Measurements from ENCODE around the gene SHB. TPM values are rescaled to one million over a fixed set of nuclear protein-coding genes. Genes with fewer than 3 reads are reported as not detected.

The SHB gene
- polyA plus RNA-seq, 2 of the 4 experiments (the other 2 are of a cell fraction) = 15.4 to 22.0 TPM

DNA sequence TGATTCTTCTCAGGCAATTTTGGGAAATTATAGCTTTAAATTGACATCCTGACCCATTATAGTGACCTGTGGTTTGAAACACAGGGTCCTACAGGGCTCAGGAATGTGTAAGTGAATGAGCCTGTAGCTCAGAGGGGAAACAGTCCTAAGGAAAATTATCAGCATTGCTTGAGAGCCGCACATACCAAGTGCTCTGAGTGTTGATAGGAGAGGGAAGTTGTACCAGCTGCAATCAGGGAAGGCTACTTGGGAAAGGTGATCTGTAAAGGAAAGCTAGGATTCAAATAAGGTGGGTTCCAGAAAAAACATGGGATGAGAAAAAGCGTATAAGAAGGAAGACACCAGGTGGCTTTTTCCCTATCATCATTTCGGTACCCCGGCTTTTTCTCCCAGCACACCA, 160.7 kb downstream of the SHB start:
- FAIRE-seq (no peak), ATAC-seq (no peak), DNase-seq (ENCODE audit: low read depth in 1 of 2, low spot score in 1 of 2) (no peak)
- Histone ChIP-seq H3K27ac (peak overlapping the region; percentile 26 to 59; a peak in 4 of 6 replicates), H3K4me2 (peak overlapping the region; percentile 53; the same call in 2 of the 3 replicates), H3K4me3 (no peak overlapping the region), H3K9me3 (no peaks in the 10 kb centered on the region), H3K4me1 (peaks cover 26% of the 10 kb centered on the region)
- no peak for TF ChIP-seq NFE2L2 (conservative IDR thresholded peaks at IDR 0.05; ENCODE audit: low read length)
- no peak for TF ChIP-seq ESRRA (IDR thresholded peaks at IDR 0.05; ENCODE audit: borderline replicate concordance, low read length)
- TF ChIP-seq NPAS2 (CRISPR knock-in tag; IDR thresholded peaks at IDR 0.05; ENCODE audit: borderline replicate concordance) = no peak
- TF ChIP-seq CBX8 (IDR thresholded peaks at IDR 0.05) = no peak
- TF ChIP-seq, protein P1, sequence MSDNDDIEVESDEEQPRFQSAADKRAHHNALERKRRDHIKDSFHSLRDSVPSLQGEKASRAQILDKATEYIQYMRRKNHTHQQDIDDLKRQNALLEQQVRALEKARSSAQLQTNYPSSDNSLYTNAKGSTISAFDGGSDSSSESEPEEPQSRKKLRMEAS (IDR thresholded peaks at IDR 0.05) = no peak
- TF ChIP-seq CHD2 (IDR thresholded peaks at IDR 0.05; ENCODE audit: low read length, partially characterized antibody) = no peak
- TF ChIP-seq BCL3 (IDR thresholded peaks at IDR 0.05) = no peak
- TF ChIP-seq JUNB (IDR thresholded peaks at IDR 0.05) = no peak
- TF ChIP-seq JUN (IDR thresholded peaks at IDR 0.05) = no peak
- ChIA-PET POLR2A (interaction anchor here (1.0 to 1.2 kb wide), 2 partner anchors 100 to 139 kb away, joined by 3 to 4 read pairs; no protein-coding TSS in a partner anchor), CTCF (interaction anchor here (0.7 to 4.4 kb wide), 7 partner anchors 9 to 455 kb away, joined by 3 to 18 read pairs (median 3); no protein-coding TSS in a partner anchor)
- 87% methylated on average over 4 of the region's 4 CpGs for WGBS (ENCODE audit: missing lambda C conversion rate)

GRCh38 chr9:37906312-37907239, 162.5 kb downstream of the SHB start:
- FAIRE-seq (no peak), DNase-seq (ENCODE audit: low read depth in 1 of 2, low spot score in 1 of 2) (no peak), ATAC-seq (no peak)
- H3K4me2 ChIP-seq = no peak overlapping the region
- TF ChIP-seq, protein P2, sequence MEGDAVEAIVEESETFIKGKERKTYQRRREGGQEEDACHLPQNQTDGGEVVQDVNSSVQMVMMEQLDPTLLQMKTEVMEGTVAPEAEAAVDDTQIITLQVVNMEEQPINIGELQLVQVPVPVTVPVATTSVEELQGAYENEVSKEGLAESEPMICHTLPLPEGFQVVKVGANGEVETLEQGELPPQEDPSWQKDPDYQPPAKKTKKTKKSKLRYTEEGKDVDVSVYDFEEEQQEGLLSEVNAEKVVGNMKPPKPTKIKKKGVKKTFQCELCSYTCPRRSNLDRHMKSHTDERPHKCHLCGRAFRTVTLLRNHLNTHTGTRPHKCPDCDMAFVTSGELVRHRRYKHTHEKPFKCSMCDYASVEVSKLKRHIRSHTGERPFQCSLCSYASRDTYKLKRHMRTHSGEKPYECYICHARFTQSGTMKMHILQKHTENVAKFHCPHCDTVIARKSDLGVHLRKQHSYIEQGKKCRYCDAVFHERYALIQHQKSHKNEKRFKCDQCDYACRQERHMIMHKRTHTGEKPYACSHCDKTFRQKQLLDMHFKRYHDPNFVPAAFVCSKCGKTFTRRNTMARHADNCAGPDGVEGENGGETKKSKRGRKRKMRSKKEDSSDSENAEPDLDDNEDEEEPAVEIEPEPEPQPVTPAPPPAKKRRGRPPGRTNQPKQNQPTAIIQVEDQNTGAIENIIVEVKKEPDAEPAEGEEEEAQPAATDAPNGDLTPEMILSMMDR (IDR thresholded peaks at IDR 0.05) = no peak
- TF ChIP-seq MYC (IDR thresholded peaks at IDR 0.05; ENCODE audit: borderline replicate concordance, low read length) (no peak), REST (IDR thresholded peaks at IDR 0.05) (no peak), NFE2L2 (conservative IDR thresholded peaks at IDR 0.05; ENCODE audit: low read length) (no peak), POLR2A (IDR thresholded peaks at IDR 0.05; ENCODE audit: low read length) (no peak), PBX3 (IDR thresholded peaks at IDR 0.05) (no peak), ESRRA (IDR thresholded peaks at IDR 0.05; ENCODE audit: borderline replicate concordance, low read length) (no peak), NR3C1 (IDR thresholded peaks at IDR 0.05) (no peak), HEYL (CRISPR knock-in tag; IDR thresholded peaks at IDR 0.05) (no peak), NPAS2 (CRISPR knock-in tag; IDR thresholded peaks at IDR 0.05; ENCODE audit: borderline replicate concordance) (no peak), RARB (CRISPR knock-in tag; IDR thresholded peaks at IDR 0.05) (no peak), ZC3H11A (IDR thresholded peaks at IDR 0.05) (no peak), HDAC2 (IDR thresholded peaks at IDR 0.05) (no peak), CHD2 (IDR thresholded peaks at IDR 0.05; ENCODE audit: low read length, partially characterized antibody) (no peak)
- TF ChIP-seq, protein P3, sequence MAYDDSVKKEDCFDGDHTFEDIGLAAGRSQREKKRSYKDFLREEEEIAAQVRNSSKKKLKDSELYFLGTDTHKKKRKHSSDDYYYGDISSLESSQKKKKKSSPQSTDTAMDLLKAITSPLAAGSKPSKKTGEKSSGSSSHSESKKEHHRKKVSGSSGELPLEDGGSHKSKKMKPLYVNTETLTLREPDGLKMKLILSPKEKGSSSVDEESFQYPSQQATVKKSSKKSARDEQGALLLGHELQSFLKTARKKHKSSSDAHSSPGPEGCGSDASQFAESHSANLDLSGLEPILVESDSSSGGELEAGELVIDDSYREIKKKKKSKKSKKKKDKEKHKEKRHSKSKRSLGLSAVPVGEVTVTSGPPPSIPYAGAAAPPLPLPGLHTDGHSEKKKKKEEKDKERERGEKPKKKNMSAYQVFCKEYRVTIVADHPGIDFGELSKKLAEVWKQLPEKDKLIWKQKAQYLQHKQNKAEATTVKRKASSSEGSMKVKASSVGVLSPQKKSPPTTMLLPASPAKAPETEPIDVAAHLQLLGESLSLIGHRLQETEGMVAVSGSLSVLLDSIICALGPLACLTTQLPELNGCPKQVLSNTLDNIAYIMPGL (CRISPR knock-in tag; IDR thresholded peaks at IDR 0.05; ENCODE audit: borderline replicate concordance) = no peak
- TF ChIP-seq, protein P1 (IDR thresholded peaks at IDR 0.05) = no peak
- TF ChIP-seq, protein P4, sequence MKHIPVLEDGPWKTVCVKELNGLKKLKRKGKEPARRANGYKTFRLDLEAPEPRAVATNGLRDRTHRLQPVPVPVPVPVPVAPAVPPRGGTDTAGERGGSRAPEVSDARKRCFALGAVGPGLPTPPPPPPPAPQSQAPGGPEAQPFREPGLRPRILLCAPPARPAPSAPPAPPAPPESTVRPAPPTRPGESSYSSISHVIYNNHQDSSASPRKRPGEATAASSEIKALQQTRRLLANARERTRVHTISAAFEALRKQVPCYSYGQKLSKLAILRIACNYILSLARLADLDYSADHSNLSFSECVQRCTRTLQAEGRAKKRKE (CRISPR knock-in tag; IDR thresholded peaks at IDR 0.05; ENCODE audit: low read depth) = no peak
- 91% methylated on average over 11 of the region's 11 CpGs for WGBS (ENCODE audit: missing lambda C conversion rate)
- POLR2A ChIA-PET = no interaction called here
- peak overlapping the region; percentile 18 to 23; a peak in 2 of 6 replicates for H3K27ac ChIP-seq
- no peak overlapping the region for H3K4me3 ChIP-seq
- H3K9me3 ChIP-seq = no peaks in the 10 kb centered on the region
- peaks cover 37% of the 10 kb centered on the region for H3K4me1 ChIP-seq
- CTCF ChIA-PET = interaction anchor here (1.5 to 4.4 kb wide), 7 partner anchors 7 to 494 kb away, joined by 3 to 18 read pairs (median 10); partner anchors contain the start of gene SHB

Data from A549 (cell line).